ENCODE data around the gene HPCAL1.
"Not testable (repeated sequence)": the region's sequence is repeated elsewhere in the genome, so short reads cannot be mapped to it uniquely, and the experiment has no call there.

The HPCAL1 gene

DNA sequence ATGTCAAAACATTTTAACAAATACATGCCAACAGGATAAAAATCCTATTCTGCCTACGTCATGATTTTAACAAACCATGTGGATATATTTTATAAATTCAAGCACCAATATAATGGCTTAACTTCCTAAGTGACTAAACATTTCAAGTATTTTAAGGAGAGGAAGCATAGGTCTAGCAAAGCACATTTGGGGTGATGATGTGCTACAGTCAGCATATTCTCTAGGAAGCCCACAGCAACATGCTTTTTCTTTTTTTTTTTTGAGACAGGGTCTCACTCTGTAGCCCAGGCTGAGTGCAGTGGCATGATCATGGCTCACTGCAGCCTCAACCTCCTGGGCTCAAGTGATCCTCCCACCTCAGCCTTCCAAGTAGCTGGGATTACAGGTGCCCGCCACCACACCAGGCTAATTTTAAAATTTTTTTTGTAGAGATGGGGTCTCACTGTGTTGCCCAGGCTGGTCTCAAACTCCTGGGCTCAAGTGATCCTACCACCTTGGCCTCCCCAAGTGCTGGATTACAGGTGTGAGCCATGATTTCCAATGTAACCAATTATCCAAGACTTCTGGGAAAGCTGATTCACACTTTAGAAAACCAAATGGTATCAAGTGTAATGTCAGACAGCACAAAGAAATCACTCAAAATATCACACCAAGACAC lies 139.9 kb downstream of the HPCAL1 start:
- not testable (repeated sequence) for DNase-seq (ENCODE audit: low spot score)

DNA sequence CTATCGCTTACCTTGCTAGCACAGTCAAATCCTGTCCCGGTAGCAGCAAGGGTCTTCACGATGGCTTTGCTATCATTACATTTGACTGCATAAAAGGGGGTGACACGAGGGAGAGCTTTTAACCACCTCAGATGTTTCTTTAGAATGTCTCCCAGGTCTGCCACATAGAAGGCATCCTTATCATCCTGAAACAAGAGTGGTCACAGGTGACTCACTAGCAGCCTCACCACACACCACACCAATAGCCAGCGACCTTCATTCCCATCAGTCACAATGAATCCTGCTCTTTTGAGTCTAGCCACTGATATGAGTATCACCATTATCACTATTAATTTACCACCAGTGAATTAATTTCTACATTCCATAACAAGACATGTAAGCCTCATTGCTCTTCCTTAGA lies 141.8 kb downstream of the HPCAL1 start:
- no peak for DNase-seq (ENCODE audit: low spot score)

DNA sequence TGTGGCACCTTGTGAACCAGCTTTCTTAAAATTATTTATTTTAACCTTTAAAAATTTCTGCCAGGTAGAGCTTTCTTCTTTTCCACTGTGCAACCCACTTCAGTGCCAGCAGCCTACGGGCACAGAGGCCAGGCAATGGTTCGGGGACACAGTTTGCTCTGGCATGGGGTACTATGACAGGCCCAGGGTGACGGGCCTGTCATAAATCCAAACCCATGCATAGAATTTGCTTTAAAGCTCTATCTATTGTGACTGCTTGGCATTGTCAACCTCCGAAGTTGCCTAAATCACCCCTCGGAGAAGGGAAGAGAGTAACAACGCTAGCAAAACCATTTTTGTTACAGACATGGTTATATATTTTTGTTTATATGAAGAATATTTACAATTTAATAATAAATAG lies 143.9 kb downstream of the HPCAL1 start:
- DNase-seq (ENCODE audit: low spot score), result no peak

DNA sequence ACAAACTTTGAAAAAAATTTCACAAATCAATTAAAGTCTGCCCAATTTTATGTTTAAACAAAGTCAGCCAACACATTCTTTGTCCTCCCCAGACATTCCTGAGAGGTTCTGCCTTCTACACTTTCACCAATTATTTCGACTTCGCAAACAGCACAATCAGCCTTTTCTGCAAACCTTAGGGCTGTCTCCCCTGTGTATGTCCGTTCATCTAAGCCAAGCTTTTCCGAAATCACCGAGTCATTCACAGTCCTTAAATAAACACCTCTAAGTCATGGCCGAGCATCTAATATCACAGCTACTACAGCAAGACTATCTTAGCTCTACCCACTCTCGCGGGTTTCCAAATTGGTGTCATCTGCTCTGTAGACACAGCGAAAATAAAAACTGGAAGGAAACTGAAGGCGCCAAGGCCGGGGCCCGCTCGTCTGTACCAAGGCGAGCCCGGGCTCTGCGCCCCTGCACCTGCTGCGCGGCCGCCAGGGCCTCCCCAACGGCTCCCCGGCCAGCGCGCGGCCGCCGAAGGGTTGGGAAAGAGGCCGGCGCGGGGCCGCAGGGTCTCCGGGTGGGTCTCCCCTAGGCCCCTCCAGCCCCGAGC lies 144.7 kb downstream of the HPCAL1 start:
- peak; percentile 53 for DNase-seq (ENCODE audit: low spot score)

DNA sequence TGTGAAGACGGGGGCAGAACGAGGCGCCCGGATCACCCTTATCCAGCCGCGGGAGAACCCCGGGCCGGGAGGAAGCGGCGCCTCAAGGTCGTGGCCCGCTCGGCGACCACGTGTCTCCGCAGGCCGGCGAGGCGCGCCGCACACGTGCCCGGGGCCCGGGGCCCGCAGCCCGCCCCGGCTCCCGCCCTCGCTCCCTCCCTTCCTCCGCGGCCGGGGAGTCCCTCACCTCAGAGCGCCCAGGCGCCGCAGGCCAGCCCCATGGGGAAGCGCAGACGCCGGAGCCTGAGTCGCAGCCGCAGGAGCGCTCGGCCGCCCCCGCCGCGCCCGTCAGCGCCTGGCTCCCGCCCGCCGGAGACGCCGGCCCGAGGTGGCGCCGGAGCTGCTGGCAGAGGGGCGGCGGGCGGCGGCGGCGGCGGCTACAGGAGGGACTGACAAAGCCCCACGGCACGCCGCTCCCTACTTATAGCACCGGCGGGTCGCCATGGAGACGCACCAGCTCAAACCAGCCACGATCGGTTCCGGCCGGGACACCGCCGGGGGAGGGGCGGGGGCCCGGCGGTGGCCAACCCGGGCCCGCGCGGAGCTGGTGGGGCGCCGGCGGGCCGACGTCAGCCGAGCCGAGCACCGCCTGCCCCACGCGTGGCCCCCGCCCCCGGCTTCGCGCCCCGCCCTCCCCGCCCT lies 145.3 kb downstream of the HPCAL1 start, which contains the start of gene ODC1:
ODC1 (minus strand) TSS at position 433 of the 681 bp plus-strand sequence. CDS start 3,295 bp downstream, outside the sequence.
- DNase-seq (ENCODE audit: low spot score), result peak; percentile 90

DNA sequence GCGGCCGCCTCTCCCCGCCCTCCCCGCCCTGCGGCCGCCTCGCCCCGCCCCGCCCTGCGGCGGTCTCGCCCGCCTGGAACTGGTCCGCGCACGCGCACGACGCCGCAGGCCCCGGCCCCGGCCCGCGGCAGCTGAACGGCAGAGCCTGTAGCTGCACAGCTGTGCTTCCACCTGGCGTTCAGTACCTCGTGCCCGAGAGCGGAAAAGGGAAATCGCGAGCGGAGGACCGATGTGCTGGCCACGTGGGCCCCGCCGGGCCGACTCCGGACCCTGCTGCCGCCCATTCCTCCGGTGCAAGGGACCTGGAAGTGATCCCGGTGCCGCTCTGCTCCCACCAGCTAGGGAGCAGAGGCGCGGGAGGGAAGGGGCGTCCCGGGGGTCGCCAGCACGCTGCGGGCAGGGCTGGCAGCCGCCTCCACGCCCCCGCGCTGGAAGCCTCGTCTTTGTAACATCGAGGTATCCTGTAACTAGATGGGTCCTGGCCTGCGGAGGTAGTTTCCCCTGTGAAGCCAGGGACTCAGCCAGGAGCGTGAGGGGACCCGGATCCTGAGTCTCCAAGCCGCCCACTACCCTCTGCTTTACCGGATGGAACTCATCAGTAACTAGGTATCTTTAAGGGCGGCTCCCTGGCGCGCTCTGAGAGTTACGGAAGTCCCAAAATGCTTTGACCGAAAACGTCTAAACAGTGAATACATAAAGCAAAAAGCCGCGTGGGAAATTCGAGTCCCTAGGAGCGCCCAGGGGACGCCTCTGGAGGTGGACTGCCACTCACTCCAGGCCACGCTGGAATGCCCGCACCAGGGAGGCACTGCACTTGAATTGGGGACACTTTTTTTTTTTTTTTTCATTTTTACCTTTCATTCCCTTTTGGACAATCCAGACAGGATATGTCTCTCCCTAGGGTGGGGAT lies 146.1 kb downstream of the HPCAL1 start:
- DNase-seq (ENCODE audit: low spot score), result no peak

DNA sequence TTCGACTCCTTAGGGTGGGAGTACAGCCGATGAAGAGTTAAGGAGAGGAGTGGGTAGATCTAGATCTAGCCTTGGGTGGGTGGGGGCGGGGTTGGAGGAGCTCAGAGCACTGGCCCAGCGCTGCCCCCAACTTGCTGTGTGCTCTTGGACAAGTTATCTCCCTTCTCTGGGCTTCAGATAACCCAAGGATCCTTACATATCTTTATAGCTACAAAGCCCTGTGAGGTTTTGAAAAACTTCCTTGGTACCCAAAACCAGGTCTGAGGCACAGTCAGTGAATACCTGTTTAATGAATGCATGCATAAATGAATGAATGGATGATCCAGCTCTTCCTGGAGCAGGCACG lies 146.8 kb downstream of the HPCAL1 start:
- no peak for DNase-seq (ENCODE audit: low spot score)

DNA sequence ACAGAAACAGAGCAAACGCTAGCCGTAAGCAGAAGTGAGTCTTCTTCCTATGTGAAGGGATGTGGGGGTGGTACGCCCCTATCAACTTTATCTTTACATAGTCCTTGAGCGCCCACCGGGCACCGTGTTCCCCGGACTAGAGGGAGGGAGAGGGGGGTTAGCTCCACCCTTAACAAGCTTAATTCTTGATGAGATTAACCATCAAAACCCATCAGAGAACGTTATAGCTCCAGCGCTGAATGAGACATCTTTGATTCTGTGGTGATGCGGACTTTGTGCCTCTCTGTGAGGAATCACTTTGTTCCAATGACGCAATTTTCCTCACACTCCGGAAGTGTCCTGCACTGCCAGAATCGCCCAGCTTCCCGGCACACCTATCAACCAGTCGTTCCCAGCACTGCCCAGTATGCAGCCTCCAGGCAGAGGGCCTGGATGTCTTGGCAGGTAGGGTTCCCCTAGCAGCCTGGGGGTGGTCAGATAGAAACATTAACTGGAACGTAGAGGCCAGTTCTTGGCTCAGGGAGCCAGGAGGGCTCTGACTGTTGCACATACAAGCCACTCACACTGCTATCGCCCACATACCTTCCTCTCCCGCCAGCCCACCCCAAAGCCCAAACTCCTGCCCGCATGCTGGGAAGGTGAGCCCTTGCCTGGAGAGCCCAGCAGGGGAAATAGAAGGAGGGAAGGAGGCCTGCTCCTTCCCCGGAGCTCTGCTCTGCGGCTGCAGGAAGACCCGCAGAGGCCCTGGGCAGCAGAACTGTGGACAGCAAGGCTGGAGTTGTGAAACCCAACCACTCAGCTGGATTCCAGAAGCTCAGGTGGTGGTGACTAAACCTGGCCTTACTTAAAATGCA lies 147.4 kb downstream of the HPCAL1 start:
- DNase-seq (ENCODE audit: low spot score), result no peak

DNA sequence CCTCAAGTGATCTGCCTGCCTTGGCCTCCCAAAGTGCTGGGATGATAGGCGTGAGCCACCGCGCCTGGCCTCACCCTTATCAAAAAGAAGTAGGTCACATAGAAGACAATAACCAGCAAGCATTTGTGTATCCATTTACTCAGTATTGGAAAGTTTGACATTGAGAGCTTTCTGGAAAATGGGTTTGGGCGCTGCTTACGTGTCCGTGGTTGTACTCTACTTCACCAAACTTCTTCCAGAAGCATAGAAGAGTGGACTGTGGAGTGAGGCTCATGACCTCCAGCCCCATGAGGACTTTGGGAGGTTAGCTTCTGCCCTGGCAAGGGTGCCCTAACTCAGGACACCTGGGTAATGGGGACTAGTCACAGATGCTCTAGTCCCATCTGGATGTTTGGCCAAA lies 149.1 kb downstream of the HPCAL1 start:
- no peak for DNase-seq (ENCODE audit: low spot score)

DNA sequence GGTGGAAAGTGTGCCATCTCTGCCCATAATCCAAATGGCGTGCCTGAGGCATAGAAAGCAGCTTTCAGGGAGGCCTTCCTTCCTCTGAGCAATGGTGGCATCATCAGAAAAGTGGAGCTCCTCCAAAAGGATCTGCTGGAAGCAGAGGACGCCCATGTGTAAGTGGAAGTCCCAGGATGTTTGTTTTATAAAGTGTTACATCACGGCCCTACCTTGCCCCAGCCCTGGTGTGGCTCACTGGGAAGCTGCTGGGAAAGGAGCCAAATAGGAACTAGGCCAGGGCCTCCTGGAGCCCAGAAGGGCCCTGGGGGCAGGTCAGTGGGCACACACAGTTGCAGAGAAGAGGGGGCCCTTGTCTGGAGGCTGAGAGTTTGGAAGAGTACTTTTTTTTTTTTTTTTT lies 149.6 kb downstream of the HPCAL1 start:
- DNase-seq (ENCODE audit: low spot score), result no peak

DNA sequence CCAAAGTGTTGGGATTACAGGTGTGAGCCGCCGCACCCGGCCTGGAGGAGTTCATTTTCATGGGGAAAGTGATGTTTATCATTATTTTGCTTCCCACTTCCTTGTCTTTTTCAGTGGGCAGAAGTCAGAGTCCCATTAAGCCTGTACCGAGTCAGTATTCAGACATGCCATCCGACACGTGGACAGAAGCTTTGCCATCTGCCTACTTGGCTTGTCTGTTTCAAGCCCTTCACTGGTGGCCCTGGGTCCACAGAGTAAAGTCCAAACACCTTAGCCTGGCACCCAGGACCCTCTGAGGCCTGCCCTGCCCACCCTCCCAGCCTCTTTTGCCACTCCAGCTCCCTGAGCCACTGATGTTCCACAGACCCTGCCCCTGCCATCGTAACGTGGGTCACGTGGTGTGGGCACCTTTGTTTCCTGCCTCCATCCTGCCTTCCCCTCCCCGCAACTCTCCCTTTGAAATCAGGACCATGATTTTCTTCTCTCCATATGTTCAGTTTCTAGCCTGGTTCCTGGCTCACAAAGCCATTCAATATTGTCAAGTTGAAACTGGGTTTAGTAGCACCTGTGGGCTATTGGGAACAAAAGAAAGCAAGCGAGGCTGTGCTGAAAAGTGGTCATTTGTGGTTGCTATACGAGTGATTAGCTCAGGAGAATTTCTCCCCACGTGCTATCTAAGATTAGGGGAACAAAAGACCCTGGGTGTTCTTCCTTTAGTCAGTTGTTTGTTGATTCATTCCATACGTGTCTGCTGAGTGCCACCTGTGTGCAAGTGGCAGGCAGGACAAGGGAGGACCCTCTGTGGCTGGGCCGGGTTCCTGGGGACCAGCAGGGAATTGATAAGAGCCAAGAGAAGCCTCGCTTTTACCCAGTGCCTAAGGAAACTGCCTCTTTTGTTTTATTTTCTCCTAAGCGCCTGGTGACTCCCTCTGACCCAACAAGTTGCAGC lies 150.5 kb downstream of the HPCAL1 start:
- no peak for DNase-seq (ENCODE audit: low spot score)

DNA sequence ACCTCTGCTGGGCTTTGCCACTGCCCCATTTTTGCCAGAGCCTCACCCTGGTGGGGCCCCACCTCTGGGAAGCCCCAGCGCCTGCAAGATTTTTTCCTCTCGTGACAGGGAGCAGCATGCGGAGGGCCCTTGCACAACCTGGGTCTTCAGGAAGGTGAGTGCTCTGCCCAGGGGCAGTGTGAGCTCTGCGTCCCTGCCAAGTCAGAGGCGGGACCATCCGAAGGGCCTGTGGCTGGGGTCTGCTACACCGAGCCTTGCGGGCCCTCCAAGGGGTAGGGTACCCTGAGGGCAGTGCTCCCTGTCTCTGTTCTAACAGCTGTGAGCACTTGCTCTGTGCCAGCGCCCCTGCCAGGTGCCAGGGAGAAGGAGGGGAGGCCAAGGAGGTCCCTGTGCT lies 151.2 kb downstream of the HPCAL1 start:
- DNase-seq (ENCODE audit: low spot score), result no peak

DNA sequence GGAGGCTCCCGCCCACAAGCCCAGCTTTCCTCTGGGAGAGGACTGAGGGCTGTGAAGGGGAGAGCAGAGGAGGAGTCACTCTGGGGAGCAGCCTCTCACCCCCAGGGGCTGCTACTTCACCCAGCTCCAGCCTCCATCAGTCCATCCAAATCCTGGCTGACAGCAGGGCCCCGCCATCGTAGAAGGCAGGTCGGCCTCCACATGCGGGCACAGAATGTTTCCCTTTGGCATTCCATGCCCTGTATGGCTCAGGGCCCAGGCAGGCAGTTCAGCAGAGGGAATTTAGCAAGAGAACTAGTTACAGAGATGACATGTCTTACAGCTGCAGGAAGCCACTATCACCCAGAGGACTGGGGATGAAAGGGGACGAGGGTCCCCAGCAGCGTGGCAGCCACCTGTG lies 151.8 kb downstream of the HPCAL1 start:
- DNase-seq (ENCODE audit: low spot score), result no peak

DNA sequence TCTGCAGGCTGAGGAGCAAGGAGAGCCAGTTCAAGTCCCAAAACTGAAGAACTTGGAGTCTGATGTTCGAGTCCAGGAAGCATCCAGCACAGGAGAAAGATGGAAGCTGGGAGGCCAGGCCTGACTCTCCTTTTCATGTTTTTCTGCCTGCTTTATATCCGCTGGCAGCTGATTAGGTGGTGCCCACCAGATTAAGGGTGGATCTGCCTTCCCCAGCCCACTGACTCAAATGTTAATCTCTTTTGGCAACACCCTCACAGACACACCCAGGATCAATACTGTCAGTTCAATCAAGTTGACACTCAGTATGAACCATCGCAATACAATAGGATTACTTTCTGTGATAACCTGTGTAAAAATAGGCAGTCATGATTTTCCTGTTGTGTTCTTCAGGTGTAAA lies 154.5 kb downstream of the HPCAL1 start:
- DNase-seq (ENCODE audit: low spot score), result not testable (repeated sequence)

DNA sequence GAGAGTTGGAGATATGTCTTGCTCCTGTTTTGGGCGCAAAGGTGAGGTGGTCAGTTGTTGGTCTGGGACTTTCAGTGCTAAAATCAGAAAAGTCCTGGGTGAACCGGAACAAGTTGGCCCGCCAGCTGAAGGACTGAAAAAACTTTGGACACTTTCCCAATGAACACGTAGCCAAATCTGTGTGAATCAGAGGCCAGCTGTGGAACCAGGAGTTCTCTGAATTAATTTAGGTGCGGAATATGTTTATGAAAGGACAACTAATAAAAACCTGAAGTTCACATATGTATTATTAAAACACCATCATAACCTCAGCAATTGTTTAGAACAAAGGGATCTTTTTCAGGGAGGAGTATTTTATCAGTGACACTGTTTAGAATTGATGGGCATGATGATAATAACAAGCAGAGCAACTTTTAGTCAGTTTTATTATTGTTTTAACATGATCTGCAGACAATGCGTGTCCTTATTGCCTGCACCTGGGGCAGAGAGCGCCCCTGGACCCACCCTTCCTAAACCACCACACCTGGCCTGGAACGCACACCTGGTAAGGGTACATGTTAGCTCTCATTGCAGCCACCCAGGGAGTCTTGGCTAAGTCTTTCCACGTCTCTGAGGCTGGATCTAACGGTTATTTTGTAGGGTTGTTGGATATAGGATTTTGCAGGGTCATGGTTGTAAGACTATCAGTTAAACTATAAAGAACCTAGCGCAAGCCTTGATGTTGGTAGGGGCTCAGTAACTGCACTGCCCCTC lies 155.3 kb downstream of the HPCAL1 start:
- DNase-seq (ENCODE audit: low spot score), result no peak

DNA sequence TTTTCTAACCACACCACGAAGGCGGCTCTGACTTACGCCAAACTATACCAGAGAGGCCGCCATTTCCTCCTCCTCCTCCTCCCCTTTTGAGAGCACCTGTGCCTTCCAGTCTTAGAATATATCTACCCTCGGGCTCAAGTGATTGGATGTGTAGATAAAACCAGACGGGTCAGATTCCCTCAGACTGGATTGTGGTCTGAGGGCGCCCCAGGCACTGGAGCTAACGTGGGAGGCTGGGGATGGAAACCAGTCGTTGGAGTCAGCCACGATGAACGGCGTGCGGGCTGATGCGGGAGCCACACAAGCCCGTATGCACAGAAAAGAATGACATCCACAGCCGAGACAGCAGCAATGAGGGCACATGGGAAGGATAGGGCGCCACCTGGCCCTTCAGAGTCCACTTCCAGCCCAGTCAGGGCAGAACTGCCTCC lies 157.7 kb downstream of the HPCAL1 start:
- DNase-seq (ENCODE audit: low spot score), result no peak

DNA sequence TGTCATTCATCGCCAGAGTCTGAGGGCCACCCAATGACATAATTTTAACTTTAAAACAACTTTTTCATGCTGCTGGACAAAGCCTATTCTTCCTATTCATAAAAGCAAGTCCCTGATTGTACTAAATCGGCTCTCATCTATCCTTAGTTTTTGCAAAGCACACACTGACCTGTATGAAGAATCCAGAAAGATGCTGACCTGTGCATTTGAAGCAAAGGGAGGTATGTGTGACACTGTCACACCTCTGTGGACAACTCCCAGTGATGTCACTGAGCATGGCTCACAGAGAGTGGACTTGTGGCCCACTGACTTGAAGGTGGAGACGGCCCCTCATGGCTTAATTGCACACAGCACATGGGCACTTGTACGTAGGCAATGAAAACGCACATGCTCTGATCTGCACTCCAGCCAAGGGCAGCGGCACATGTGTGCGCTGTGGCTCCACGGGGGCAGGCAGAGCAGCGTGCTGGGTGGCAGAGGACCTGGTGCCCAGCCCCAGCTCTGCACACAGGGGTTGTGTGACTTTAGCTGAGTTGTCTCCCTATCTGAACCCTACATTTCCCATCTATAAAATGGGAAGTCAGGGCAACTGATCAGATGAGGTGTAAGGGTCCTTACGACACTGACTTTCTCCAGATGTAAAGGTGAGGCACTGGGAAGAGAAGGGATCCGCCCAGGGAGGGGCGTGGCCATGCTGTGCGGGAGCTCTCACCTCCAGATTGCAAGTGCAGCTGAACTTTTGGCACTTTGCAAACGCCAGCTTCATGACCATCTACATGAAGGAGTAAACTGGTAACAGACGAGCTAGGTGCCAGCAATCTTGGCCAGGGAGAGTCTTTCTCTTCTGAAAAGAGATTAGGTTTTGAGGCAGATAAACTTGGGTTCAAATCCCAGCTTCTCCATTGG lies 159.7 kb downstream of the HPCAL1 start:
- DNase-seq (ENCODE audit: low spot score), result no peak

DNA sequence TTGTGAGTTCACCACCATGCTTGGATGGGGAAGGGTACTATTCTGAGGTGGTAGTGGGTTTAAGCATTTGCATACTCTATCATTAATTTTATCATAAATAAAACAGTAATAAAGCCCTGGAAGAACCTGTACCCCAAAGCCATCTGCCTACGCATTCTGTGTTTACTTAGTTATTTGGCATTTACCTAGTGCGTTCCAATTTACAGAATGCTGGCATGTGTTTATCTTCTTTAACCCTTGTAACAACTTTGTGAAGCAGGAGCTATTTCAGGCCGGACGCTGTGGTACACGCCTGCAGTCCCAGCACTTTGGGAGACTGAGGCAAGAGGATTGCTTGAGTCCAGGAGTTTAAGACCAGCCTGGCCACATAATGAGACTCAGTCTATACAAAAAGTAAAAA lies 163.2 kb downstream of the HPCAL1 start:
- no peak for DNase-seq (ENCODE audit: low spot score)

DNA sequence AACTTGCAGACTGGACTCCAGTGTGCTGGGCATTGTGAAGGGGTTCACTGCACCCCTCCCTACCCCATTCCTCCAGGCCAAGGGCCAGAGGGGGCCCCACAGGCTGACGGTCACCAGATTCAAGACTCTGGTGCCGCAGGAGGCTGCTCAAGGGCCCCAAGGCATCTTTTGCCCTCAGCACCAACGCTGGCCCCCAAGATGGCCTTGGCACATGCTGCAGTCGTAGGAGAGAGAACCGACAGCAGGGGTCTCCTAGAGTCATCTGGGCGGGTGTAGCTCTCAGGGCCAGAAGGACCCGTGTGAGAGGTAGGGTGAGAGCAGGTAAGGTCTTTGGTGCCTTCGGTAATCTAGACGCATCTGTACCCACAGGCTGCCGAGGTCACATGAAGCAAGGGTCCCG lies 164.1 kb downstream of the HPCAL1 start:
- DNase-seq (ENCODE audit: low spot score), result no peak

Data from Ammon's horn (tissue), 1 donor.